ENCODE data around the gene ZC3H18. TPM values are rescaled to one million over a fixed set of nuclear protein-coding genes. Genes with fewer than 3 reads are reported as not detected.

Gene ZC3H18
- total RNA-seq, 1 donor from 2014 or later: 8.7 TPM

DNA sequence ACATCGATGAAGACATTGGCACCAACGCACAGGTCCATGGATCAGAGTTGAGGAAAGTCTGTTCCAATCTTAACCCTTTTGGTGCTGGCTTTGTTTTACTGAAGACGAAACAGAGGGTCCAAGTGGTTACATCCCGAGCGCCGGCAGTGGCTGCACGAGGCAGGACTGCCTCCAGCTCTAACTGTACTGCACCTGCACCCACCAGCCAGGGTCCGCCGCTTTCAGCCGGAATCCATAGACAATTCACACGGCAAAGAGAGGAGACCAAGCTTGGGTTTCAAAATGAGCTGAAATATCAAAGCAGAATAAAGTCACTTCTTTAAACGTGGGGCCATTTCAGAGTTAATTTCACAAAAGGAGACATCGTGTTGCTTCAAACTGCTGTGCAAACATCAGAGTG lies 21.2 kb upstream of the ZC3H18 start:
- no peak for DNase-seq (ENCODE audit: low read depth in 2 of 2)

DNA sequence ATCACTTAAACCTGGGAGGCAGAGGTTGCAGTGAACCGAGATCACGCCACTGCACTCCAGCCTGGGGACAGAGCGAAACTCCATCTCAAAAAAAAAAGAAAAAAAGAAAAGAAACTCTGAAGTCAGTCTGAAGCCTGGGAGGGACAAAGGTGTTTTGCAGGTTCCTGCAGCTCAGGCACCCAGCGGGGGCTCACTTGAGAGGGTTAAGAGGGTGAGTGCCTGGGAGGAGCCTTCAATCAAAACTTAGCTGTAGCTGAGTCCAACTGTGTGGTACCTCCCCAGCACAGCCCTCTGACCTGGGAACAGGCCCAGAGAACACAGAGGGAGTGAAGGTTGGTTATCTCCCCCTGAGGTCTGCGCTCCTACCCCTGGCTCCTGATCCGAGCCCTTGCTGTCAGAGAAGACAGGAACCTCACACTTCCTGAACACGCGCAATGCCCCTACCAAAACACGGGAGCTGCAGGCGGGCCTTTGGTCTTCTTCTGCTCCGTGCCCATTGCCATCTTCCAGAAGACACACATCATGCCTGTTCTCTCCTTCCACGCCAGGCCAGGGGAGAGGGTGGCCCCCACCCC lies 20.4 kb upstream of the ZC3H18 start:
- DNase-seq (ENCODE audit: low read depth in 2 of 2): no peak

DNA sequence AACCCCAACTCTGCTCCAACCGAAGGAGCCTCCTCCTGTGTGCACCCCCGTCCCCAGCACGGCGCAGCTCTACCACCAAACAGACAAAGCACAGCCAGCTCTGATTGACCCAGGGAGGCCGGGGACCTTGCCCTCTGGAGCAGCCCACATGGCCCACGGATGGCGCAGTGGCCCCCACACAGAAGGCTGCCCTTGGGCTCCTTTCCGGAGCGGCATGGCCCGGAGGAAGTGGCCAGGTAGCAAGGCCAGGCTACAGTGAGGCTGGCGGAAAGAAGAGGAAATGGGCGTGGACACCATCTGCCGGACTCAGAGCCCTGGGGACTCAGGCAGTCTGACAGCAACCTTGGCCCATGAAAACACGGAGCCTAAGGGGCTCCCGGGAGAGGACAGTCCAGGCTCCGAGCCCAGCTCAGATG lies 19.9 kb upstream of the ZC3H18 start:
- DNase-seq (ENCODE audit: low read depth in 2 of 2): no peak

DNA sequence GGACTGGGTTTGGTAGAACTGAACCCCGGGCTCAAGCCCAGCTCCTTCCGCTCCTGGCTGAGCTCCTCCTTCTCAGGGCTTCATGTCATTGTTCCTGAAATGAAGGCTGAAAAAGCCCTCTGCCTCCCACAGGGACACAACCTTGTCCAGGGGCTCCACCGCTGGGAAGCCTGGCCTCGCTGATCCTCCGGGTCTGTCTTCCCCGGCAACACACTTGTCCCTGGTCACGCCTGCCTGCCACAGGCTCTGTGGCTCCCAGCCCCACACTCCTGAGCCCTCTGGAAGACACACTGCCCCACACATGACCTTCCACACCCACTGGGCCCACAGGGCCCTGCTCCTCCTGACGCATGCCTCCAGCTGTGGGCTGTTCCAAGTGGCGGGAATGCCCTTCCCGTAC lies 18.0 kb upstream of the ZC3H18 start:
- DNase-seq (ENCODE audit: low read depth in 2 of 2): no peak

DNA sequence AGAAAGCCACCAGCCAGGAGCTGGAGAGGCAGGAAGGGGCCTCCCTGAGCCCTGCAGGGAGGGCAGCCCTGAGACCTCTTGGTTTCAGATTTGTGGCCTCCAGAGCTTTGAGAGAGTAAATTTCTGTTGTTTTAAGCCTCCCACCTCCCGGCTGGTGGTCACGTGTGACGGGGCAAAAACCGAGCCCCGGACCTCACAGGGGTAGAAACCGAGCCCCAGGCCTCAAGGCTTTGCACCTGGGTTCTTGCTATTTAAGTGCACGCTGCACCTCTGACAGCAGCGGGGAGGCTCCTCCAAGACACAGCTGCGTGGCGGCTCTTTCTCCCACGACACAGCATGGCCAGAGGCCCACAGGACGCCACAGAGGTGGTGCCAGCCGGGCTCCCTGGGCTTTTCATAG lies 17.4 kb upstream of the ZC3H18 start:
- no peak for DNase-seq (ENCODE audit: low read depth in 2 of 2)

DNA sequence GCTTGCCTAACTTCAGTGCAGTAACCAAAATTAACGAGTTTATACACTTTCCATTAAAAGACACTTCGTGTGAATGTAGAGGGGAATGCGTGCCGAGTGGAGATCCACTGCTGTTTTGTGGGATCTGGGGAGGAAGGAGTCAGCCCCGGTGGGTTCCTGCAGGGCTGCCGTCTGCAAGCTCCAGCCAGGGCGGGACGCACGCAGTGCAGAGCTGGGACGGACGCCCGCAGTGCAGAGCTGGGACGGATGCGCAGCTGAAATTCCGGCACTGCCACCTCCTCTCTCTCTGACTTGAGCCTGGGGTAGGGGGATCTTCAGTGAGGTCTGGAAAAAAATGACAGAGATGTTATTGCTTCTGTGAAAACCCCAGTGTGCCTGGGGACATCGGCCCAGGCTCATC lies 16.5 kb upstream of the ZC3H18 start:
- no peak for DNase-seq (ENCODE audit: low read depth in 2 of 2)

DNA sequence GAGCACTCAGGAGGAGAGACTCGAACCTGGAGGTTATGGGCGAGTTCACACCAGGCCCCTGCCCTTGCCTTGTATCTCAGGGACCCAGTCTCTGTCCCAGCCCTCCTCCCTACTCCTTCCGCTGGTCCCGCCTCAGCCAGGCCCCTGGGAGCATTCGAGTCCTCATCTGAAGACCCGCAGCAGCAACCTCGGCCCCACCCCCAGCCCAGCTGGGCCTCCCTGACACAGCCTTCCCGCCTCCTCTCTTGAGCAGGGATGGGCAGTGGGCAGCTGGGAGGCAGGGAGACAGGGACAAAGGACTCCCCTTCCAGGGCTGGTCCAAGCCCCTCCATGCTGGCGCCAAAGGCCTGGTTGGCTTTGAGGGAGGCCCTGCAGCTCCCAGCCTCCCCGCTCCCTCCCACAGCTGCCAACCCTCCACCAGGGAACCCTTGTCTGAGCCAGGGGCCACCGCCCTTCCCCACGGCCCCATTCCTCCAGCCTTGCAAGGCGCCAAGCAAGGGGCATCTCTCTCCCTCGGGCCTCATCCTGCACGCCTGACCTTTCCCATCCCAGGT lies 15.4 kb upstream of the ZC3H18 start:
- no peak for DNase-seq (ENCODE audit: low read depth in 2 of 2)

DNA sequence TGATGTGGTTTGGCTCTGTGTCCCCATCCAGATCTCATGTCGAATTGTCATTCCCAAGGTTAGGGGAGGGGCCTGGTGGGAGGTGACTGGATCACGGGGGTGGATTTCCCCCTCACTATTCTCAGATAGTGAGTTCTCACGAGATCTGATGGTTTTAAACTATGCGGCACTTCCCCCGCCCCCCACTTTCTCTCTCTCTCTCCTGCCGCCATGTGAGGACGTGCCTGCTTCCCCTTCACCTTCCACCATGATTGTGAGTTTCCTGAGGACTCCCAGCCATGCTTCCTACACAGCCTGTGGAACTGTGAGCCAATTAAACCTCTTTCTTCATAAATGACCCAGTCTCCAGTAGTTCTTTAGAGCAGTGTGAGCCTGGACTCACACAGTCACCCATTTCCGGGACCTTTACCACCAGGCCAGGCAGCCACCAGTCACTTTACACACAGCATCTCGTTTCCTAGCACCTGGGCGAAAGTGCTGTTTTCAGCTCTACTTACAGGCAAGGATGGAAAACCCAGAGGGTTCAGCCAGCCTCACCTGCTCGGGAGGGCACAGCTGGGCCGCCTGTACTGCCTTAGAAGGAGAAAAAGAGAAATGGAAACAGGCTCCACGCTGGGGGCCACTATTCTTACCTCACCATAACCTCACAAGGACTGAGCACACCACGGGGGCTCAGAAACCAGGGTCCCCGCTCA lies 13.8 kb upstream of the ZC3H18 start:
- no peak for DNase-seq (ENCODE audit: low read depth in 2 of 2)

DNA sequence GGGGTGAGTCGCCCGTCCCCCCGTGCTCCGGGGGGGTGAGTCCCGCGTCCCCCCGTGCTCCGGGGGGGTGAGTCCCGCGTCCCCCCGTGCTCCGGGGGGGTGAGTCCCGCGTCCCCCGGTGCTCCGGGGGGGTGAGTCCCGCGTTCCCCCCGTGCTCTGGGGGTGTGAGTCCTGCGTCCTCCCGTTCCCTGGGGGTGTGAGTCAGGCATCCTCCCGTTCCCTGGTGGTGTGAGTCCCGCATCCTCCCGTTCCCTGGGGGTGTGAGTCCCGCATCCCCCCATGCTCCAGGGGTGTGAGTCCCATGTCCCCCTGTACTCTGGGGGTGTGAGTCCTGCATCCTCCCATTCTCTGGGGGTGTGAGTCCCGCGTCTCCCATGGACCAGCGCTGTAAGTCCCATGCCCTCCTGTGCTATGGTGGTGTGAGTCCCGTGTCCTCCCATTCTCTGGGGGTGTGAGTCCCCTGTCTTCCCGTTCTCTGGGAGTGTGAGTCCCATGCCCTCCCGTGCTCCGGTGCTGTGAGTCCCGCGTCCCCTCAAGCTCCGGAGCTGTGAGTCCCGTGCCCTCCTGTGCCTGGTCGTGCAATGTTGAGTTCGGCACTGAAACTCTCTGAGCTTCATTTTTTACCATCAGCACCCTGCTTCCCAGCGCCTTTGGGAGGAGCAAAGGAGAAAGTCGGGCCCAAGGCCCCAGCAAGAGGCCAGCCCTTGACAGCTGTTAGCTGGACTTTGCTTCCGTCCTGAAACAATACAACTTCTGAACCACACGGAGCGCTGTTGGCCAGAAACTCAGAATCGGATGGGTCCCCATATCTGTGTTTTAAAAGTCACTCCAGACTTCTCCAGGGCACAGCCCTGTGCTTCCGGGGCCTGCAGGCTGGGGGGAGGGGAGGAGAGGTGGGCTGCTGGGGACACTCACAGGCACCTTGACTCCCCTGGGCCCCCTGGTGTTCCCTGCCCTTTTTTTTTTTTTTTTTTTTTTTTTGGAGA lies 11.5 kb upstream of the ZC3H18 start:
- peak; percentile 67 to 75 for DNase-seq (ENCODE audit: low read depth in 2 of 2)

DNA sequence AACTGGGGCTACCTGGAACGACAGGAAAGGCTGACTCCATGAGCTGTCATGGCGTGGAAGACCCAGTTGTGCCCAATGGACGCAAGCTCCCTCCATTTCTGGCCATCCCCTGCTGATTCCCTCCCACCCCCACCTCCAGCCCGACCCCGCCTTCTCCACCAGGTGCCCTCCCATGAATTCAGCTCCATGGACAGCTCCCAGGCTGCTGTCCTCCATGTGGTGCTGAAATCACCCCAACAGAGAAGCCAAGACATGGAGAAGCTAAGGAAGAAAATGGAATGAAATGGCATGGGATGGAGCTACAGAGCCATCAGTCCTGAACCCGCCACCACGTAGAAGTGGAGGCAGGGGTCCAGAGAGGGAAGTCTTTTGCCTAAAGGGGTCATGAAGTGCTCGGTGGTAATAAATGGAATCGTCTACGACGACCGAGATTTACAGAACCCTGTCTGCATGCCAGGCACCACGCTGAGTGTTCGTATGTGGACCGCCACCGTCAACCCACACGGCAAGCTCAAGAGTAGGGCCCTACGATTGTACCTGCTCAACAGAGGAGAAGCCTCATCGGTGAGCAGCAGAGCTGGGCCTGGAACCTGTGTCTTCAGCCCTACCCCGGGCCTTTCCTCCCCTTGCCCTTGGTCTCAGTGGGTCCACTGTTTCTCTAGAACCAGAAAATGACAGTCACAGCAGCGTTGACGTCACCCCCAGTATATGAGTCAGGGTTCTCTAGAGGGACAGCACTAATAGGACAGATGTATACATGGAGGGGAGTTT lies 9.3 kb upstream of the ZC3H18 start:
- peak; percentile 26 to 35 for DNase-seq (ENCODE audit: low read depth in 2 of 2)

DNA sequence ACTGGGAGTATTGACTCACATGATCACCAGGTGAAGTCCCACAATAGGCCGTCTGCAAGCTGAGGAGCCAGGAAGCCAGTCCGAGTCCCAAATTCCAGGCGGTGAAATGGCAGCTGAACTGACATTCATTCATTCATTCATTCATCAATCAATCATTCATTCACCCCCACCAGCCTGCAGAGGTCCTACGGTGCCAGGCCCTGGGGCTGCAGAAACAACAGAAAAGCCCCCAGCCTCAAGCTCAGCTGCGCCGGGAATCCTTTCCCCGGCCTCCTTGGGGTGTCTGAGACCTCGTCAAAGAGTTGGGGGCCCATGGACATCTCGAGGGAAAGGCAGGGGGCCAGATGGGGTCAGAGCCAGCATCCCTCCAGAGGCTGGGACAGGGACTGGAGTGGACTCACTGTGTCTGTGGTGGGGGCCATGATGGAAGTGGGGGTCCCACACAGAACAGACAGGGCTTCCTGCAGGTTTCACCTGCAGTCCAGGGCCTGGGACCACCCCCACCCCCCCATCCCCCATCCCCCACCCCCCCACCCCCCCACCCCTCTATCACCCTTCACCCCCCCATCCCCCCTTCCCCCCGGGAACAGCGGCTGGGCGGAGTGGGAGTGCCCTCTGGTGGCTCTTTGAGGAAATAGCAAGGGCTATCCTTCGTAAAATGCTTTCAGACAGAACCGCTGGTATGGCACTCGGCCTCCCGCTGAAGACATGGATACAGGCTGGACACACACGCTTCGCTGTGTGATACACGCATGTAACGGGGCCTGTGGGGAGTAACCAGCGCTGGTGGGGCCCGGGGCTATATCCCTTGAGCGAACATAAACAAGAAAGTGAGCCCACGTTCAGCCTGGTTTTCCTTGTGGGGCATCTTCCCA lies 8.5 kb upstream of the ZC3H18 start:
- peak; percentile 46 to 68 for DNase-seq (ENCODE audit: low read depth in 2 of 2)

DNA sequence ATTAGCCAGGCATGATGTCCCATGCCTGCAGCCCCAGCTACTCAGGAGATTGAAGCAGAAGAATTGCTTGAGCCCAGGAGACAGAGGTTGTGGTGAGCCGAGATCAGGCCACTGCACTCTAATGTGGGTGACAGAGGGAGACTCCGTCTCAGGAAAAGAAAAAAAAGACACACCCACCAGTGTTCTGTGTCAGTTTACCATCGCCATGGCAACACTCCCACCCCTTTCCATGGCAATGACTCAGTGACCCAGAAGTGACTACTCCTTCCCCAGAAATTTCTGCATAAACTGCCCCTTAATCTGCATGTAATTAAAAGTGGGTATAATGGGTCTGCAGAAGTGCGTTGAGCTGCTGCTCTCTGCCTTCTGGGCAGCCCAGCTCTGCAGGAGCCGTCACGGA lies 4.0 kb upstream of the ZC3H18 start:
- peak; percentile 21 to 59 for DNase-seq (ENCODE audit: low read depth in 2 of 2)

DNA sequence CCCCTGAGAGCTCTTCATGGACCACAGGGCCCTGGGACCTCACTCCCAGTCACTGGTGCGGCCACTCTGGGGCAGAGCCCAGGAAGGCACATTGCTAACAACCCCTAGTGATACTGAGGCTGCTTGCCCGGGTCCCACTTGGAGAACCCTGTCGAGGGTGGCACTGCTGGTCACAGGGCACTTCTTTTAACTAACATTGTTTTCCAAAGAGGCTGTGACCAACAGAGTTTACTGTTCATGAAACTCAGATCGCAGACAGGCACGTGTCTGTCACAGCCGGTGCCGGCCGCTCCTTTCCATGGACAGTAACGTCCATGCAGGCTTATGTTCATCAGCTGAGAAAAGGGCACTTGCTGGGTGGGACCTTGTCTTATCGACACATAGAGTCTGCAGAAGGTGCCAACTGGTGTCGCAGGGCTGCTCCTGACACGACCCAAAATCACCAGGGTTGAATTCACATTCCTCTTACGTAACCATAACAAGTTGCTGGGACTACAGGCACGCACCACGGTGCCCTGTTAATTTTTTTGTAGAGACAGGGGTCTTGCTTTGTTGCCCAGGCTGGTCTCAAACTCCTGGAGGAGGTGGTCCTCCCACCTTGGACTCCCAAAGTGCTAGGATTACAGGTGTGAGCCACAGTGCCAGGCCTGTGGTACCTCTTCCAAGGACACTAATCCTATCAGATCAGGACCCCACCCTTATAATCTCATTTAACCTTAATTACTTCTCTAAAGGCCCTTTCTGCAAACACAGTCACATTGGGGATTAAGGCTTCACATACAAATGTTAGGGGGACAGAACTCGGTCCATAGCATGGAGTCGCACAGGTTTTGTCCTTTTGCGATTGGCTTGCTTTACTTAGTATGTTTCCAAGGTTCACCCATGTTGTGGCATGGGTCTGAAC lies 1.2 kb upstream of the ZC3H18 start:
- DNase-seq (ENCODE audit: low read depth in 2 of 2): no peak

DNA sequence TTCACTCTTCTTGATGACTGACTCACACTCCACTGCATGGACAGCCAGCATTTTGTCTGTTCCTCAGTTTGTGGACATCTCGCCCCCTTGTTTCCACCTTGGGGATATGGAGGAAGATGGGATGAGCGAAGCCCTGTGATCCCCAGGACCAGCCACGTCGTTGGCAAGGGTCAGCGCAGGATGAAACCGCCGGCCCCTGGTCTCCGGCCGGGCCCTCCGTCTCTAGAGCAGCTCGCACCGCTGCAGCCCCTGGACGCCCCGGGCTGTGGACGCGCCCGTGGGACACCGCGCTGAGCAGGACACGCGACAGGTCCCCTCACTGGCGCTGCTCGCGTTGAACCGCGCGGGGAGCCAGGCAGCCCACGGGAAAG lies 604 bp upstream of the ZC3H18 start:
- peak in 1 of 2 donors; percentile 10 for DNase-seq (ENCODE audit: low read depth in 2 of 2)

DNA sequence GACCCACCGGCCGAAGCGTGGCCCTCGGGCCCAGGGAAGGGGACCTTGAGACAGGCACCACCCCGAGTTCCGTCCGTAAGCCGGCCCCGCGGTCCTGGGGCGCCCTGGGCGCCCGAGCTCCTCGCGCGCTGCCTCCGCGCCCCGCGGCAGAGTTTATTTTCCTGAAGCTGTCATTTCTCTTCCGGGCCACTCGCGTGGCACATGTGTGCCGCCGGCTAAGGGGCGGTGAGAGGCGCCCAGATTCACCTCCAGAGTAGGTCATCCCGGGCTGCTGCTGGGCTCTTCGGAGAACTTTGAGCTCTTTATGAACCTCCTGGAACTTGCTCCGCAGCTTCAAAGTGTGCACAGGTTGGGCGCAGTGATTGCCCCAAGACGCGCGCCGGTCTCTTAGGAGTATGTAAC lies 489 bp downstream of the ZC3H18 start:
- peak; percentile 34 to 39 for DNase-seq (ENCODE audit: low read depth in 2 of 2)

DNA sequence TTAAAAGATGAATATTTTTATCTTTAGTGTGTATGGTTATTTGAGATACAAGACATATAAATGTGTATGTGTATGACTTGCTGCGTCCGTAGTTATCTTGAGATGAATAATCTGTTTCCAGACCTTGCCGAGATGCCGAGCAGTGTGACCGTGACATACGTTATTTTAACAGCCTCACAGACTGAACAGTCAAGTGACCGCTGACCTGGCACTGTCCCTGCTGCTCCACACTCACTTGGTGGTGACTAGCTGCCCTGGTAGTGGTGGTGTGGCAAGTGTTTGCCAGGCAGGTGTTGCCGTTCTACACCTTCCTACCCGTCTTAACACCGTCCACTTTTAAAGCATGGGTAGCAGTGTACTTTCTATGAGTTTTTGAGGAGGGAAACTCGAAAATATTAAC lies 5.0 kb downstream of the ZC3H18 start:
- no peak for DNase-seq (ENCODE audit: low read depth in 2 of 2)

DNA sequence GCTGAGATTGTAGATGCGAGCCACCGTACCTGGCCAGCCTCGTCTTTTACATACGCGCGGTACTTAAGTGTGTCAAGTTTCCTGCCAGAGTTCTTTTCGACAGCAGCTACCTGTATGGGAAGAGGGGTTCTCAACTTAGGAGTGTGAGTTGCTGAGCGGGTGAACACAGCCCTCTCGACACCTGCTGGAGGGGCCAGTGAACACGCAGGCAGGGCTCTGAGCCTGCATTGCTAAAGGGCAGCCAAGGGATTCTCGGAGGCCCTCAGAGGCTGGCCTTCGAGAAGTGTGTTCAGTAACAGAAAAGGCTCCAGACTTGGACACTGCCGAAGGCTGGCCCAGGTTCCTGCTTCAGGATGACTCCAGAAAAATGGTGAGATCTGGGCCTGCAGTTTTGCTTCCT lies 6.1 kb downstream of the ZC3H18 start:
- no peak for DNase-seq (ENCODE audit: low read depth in 2 of 2)

DNA sequence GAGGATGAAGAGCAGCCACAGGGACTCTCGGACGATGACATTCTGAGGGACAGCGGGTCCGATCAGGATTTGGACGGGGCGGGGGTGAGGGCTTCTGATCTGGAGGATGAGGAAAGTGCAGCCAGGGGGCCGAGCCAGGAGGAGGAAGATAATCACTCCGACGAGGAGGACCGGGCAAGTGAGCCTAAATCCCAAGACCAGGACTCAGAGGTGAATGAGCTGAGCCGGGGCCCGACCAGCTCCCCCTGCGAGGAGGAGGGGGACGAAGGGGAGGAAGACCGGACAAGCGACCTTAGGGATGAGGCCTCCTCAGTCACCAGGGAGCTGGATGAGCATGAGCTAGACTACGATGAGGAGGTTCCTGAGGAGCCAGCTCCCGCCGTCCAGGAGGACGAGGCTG lies 7.0 kb downstream of the ZC3H18 start:
- no peak for DNase-seq (ENCODE audit: low read depth in 2 of 2)
